Gastroesophageal sphincter (tissue), 4 donors: ENCODE data around the gene CDC42. TPM values are rescaled to one million over a fixed set of nuclear protein-coding genes. Genes with fewer than 3 reads are reported as not detected.

Experiments
- ATAC-seq: fragments of 150-250 bp; one replicate; pipeline ENCODE4 v1.9.1; 2016; ENCODE audit warnings: mild to moderate bottlenecking, moderate library complexity
- H3K27ac ChIP-seq, 4 donors: fragments of 200-600 bp; sonication (generic) in 3 of 4; 1 replicate in 3 of 4; 2 replicates in 1 of 4; pipeline ENCODE4 v1.5.1; 2016 to 2019
- H3K27me3 ChIP-seq: fragments of 200-600 bp; sonication (generic); one replicate; pipeline ENCODE4 v1.5.1; 2019
- H3K36me3 ChIP-seq, 2 donors: fragments of 200-600 bp; sonication (generic); one replicate each; pipeline ENCODE4 v1.5.1; 2019; ENCODE audit warnings: control low read depth in 1 of 2
- H3K4me1 ChIP-seq, 3 donors: fragments of 200-600 bp; sonication (generic); 1 replicate in 2 of 3; 2 replicates in 1 of 3; pipeline ENCODE4 v1.5.1; 2016 to 2019; ENCODE audit warnings: control low read depth in 2 of 3
- H3K4me3 ChIP-seq, 2 donors: fragments of 200-600 bp; sonication (generic); one replicate each; pipeline ENCODE4 v1.5.1; 2019; ENCODE audit warnings: mild to moderate bottlenecking in 1 of 2, moderate library complexity in 1 of 2
- H3K9me3 ChIP-seq, 3 donors: fragments of 200-600 bp; sonication (generic); one replicate each; pipeline ENCODE4 v1.5.1; 2017 to 2019; ENCODE audit warnings: control low read depth in 2 of 3
- EP300 ChIP-seq: sonication (generic); formaldehyde crosslinking; IDR thresholded peaks from one replicate; pipeline ENCODE4 v1.6.1; 2017; ENCODE audit warnings: antibody characterized with exemption, mild to moderate bottlenecking
- POLR2A ChIP-seq, 2 donors: fragments of 450-650 bp; IDR thresholded peaks; one replicate each; pipeline ENCODE4 v1.6.1; 2017; ENCODE audit warnings: antibody characterized with exemption in 2 of 2, mild to moderate bottlenecking in 2 of 2, moderate library complexity in 1 of 2
- POLR2AphosphoS5 ChIP-seq: sonication (generic); formaldehyde crosslinking; IDR thresholded peaks from one replicate; pipeline ENCODE4 v1.6.1; 2017; ENCODE audit warnings: antibody characterized with exemption
- WGBS, 2 donors: methylation state at CpG; one replicate each; pipeline ENCODE4 v1.1.5; 2018; ENCODE audit warnings: low coverage in 1 of 2; 5-methylcytosine and 5-hydroxymethylcytosine counted together
- total RNA-seq, 4 donors: library from RNA; depleted of rRNA; stranded (reverse); fragments of >200 nt; gene quantifications; one replicate each; pipeline ENCODE4 v1.1.0, GENCODE V29; 2016
- TF ChIP-seq, protein P1 (sequence below), 4 experiments: fragments of 200-600 bp in 2 of 4; fragments of 450-650 bp in 2 of 4; sonication (generic) in 1 of 4; IDR thresholded peaks; one replicate each; pipeline ENCODE4 v1.5.1; 2017 to 2019; ENCODE audit warnings: antibody characterized with exemption in 4 of 4, mild to moderate bottlenecking in 2 of 4, moderate library complexity in 2 of 4

Gene CDC42
- total RNA-seq, 4 donors from 2014 or later, result 190 to 309 (median 205) TPM

DNA sequence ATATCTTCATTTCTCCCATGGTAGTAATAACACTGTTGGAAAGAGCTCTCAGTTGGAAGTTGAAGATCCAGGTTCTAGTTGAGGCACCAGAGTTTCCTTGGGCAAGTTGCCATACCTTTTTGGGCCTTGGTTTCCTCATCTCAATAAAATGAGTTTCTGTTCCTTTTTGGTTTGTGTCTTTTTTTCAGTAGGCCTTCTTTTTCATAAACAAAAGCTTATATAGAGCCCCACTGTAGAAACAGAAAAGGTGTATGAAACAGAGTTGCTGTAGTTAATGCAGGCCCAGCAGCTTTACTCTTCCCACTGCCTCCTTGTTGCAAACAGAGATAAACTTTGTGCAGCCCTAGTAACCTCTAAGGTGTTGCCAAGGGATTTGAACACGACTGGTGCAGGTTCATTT, 48.7 kb downstream of the CDC42 start:
- WGBS, 2 donors, result 25 to 33% methylated on average over 1 of the region's 1 CpG
- no peaks in the 10 kb centered on the region for H3K27me3 ChIP-seq
- H3K4me1 ChIP-seq, result peaks cover 0 to 46% (median 0%) of the 10 kb centered on the region in 3 donors
- H3K27ac ChIP-seq, result no peak overlapping the region
- H3K9me3 ChIP-seq, result no peaks in the 10 kb centered on the region
- no peak overlapping the region for H3K4me3 ChIP-seq
- H3K36me3 ChIP-seq, result peaks cover 5 to 53% of the 10 kb centered on the region in 2 donors
- no peak for ATAC-seq
- TF ChIP-seq, protein P1, sequence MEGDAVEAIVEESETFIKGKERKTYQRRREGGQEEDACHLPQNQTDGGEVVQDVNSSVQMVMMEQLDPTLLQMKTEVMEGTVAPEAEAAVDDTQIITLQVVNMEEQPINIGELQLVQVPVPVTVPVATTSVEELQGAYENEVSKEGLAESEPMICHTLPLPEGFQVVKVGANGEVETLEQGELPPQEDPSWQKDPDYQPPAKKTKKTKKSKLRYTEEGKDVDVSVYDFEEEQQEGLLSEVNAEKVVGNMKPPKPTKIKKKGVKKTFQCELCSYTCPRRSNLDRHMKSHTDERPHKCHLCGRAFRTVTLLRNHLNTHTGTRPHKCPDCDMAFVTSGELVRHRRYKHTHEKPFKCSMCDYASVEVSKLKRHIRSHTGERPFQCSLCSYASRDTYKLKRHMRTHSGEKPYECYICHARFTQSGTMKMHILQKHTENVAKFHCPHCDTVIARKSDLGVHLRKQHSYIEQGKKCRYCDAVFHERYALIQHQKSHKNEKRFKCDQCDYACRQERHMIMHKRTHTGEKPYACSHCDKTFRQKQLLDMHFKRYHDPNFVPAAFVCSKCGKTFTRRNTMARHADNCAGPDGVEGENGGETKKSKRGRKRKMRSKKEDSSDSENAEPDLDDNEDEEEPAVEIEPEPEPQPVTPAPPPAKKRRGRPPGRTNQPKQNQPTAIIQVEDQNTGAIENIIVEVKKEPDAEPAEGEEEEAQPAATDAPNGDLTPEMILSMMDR (IDR thresholded peaks at IDR 0.05), result no peak
- TF ChIP-seq POLR2A (IDR thresholded peaks at IDR 0.05) (no peak), POLR2AphosphoS5 (no peak), EP300 (no peak)

DNA sequence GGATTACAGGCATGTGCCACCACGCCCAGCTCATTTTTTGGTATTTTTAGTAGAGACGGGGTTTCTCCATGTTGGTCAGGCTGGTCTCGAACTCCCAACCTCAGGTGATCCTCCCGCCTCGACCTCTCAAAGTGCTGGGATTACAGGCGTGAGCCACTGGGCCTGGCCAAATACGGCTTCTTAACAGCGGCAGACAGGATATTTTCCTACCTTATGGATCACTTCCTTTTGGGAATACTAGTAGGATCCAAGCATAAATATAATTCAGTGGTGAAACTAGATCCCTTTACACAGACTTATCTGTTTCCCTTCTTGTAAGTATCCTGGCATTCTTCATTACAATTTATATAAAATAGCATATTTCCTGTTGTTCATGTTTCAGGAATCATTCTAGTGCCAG, 49.5 kb downstream of the CDC42 start:
- WGBS, 2 donors, result 85% methylated on average over 5 of the region's 8 CpGs; no CpG with 5 or more reads in 1 of the 2 donors
- H3K4me1 ChIP-seq, result peaks cover 0 to 46% (median 0%) of the 10 kb centered on the region in 3 donors
- H3K36me3 ChIP-seq, result peaks cover under 1 to 45% of the 10 kb centered on the region in 2 donors
- no peak for ATAC-seq
- no peak overlapping the region for H3K27ac ChIP-seq
- no peak overlapping the region for H3K4me3 ChIP-seq
- no peaks in the 10 kb centered on the region for H3K27me3 ChIP-seq
- no peaks in the 10 kb centered on the region for H3K9me3 ChIP-seq
- TF ChIP-seq POLR2AphosphoS5, result no peak
- no peak for TF ChIP-seq POLR2A (IDR thresholded peaks at IDR 0.05)

DNA sequence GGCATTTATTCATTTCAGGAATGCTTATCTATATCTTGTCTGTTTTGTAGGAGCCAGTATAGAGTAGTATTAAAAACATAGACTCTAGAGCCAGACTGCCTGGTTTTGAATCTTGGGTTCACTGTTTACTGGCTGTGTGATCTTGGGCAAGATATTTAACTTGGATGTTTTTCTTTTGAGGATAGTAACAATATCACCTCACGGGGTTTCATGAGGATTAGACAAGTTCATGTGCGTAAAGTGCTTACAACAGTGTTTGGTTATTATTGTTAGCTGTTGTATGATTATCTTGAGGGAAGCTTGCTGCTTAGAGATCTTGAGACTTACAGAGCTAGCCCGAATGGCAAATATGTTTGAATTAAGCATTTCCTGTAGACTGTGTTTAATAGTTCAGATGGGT, 50.2 kb downstream of the CDC42 start:
- Histone ChIP-seq H3K27me3 (no peaks in the 10 kb centered on the region), H3K27ac (no peak overlapping the region), H3K4me1 (peaks cover 0 to 48% (median 0%) of the 10 kb centered on the region in 3 donors), H3K36me3 (peaks cover 0 to 38% of the 10 kb centered on the region in 2 donors), H3K9me3 (no peaks in the 10 kb centered on the region), H3K4me3 (no peak overlapping the region)
- no peak for ATAC-seq
- 60 to 80% methylated on average over 1 to 3 of the region's 3 CpGs for WGBS, 2 donors
- TF ChIP-seq POLR2A (IDR thresholded peaks at IDR 0.05) (no peak), EP300 (no peak), POLR2AphosphoS5 (no peak)
- TF ChIP-seq, protein P1 (IDR thresholded peaks at IDR 0.05), result no peak

DNA sequence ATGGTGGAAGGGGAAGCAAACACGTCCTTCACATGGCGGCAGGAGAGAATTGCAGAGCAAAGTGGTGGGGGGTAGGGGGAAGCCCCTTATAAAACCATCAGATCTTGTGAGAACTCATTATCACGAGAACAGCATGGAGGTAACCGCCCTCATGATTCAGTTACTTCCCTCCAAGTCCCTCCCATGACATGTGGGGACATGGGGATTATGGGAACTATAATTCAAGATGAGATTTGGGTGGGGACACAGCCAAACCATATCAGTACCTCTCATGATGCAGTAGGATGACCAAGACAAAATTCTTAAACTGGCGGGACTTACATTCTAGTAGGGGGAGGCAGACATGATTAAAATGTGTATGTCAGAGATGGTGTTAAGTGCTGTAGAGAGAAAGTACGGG, 51.6 kb downstream of the CDC42 start:
- H3K36me3 ChIP-seq, result peaks cover 0 to 29% of the 10 kb centered on the region in 2 donors
- H3K27ac ChIP-seq, result no peak overlapping the region
- 82 to 86% methylated on average over 5 to 6 of the region's 6 CpGs for WGBS, 2 donors
- H3K4me3 ChIP-seq, result no peak overlapping the region
- no peaks in the 10 kb centered on the region for H3K9me3 ChIP-seq
- H3K4me1 ChIP-seq, result peaks cover 0 to 61% (median 0%) of the 10 kb centered on the region in 3 donors
- TF ChIP-seq, protein P1 (IDR thresholded peaks at IDR 0.05), result no peak
- TF ChIP-seq POLR2A (IDR thresholded peaks at IDR 0.05), result no peak
- TF ChIP-seq EP300, result no peak
- TF ChIP-seq POLR2AphosphoS5, result no peak
- no peaks in the 10 kb centered on the region for H3K27me3 ChIP-seq
- ATAC-seq, result no peak

DNA sequence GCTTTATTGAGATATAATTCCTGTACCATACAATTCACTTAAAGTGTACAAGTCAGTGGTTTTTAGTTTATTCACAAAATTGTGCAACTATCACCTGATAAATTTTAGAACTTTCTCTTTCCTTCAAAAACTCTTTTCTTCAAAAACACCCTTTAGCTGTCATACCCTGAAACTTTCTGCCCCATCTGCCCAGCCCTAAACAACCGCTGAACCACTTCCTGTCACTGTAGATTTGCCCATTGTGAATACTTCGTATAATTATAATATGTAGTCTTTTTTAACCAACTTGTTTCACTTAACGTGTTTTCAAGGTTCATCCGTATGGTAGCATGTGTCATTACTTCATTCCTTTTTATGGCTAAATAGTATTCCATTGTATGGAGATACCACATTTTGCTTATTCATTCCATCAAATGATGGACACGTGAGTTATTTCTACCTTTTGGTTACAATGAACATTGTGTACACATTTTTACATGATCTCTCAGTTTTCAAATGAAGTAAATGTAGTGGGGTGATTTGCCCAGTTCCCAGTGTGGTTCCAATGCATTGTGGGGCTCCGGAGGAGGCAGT, 52.4 kb downstream of the CDC42 start:
- Histone ChIP-seq H3K27me3 (no peaks in the 10 kb centered on the region), H3K4me3 (no peak overlapping the region), H3K4me1 (peaks cover 0 to 61% (median 0%) of the 10 kb centered on the region in 3 donors), H3K27ac (no peak overlapping the region), H3K36me3 (peaks cover 0 to 24% of the 10 kb centered on the region in 2 donors), H3K9me3 (no peaks in the 10 kb centered on the region)
- 87 to 89% methylated on average over 6 of the region's 6 CpGs for WGBS, 2 donors
- TF ChIP-seq POLR2A (IDR thresholded peaks at IDR 0.05) (no peak), POLR2AphosphoS5 (no peak), EP300 (no peak)
- TF ChIP-seq, protein P1 (IDR thresholded peaks at IDR 0.05), result no peak
- ATAC-seq, result no peak
